Stimulated activated naive CD4-positive, alpha-beta T cell (primary cell): Measurements from ENCODE around the gene KAT6B.
"Not testable (repeated sequence)": the region's sequence is repeated elsewhere in the genome, so short reads cannot be mapped to it uniquely, and the experiment has no call there.

Experiments
- DNase-seq, 6 experiments: peaks; one replicate each; lab custom pipeline; 2025; lab: John Stamatoyannopoulos, UW

KAT6B gene

GRCh38 chr10:75038335-75038734 lies 211.9 kb downstream of the KAT6B start:
- DNase-seq, result no peak

- no peak for DNase-seq
Observed at GRCh38 chr10:75040576-75040975, 214.2 kb downstream of the KAT6B start.

GRCh38 chr10:75042292-75042974 lies 216.0 kb downstream of the KAT6B start:
- no peak for DNase-seq

GRCh38 chr10:75043256-75044131 lies 217.1 kb downstream of the KAT6B start:
- peak in 5 of 6 experiments; percentile 7 to 41 (median 14) for DNase-seq

- no peak for DNase-seq
Observed at GRCh38 chr10:75048669-75049098, 222.3 kb downstream of the KAT6B start.

GRCh38 chr10:75049316-75050148 lies 223.1 kb downstream of the KAT6B start:
- DNase-seq, result no peak

GRCh38 chr10:75050149-75050919 lies 223.9 kb downstream of the KAT6B start:
- no peak for DNase-seq

- DNase-seq, result no peak
Observed at GRCh38 chr10:75051308-75051707, 224.9 kb downstream of the KAT6B start.

- not testable (repeated sequence) for DNase-seq
Observed at GRCh38 chr10:75055896-75056406, 229.6 kb downstream of the KAT6B start.

GRCh38 chr10:75057680-75058079 lies 231.3 kb downstream of the KAT6B start:
- DNase-seq, result no peak

GRCh38 chr10:75058161-75058560 lies 231.8 kb downstream of the KAT6B start:
- no peak for DNase-seq

- no peak for DNase-seq
Observed at GRCh38 chr10:75061709-75062505, 235.5 kb downstream of the KAT6B start.

- DNase-seq, result no peak
Observed at GRCh38 chr10:75062506-75063299, 236.3 kb downstream of the KAT6B start.

- DNase-seq, result no peak
Observed at GRCh38 chr10:75063461-75064230, 237.2 kb downstream of the KAT6B start.

- DNase-seq, result no peak
Observed at GRCh38 chr10:75065076-75065475, 238.7 kb downstream of the KAT6B start.

GRCh38 chr10:75066271-75066670 lies 239.9 kb downstream of the KAT6B start:
- DNase-seq, result no peak

- DNase-seq, result no peak
Observed at GRCh38 chr10:75067272-75067671, 240.9 kb downstream of the KAT6B start.

GRCh38 chr10:75068523-75068922 lies 242.1 kb downstream of the KAT6B start:
- no peak for DNase-seq

GRCh38 chr10:75070476-75070875 lies 244.1 kb downstream of the KAT6B start:
- DNase-seq, result no peak
